ENCODE results near the gene TFCP2L1. TPM values are rescaled to one million over a fixed set of nuclear protein-coding genes. Genes with fewer than 3 reads are reported as not detected.

Gene TFCP2L1
- total and polyA plus RNA-seq, 8 donors = 2.0 to 7.7 (median 4.5) TPM

DNA sequence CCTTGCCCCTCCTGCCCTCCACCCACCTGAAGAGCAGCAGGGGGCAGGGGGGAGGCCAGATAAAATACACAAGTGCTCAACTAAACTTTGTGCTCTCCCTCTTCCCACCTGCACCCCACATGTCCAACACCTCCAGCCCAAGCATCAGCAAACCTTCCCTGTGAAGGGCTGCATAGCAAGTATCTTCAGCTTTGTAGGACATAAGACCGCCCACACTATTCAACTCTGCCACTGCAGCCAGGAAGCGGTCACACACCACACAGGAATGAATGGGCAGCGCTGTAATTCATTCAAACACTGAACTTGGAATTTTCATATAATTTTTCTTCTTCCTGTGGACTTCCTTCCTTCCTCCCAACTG lies 27.5 kb downstream of the TFCP2L1 start:
- Histone ChIP-seq H3K9me3 (no peaks in the 10 kb centered on the region), H3K27ac (no peak overlapping the region), H3K4me3 (no peak overlapping the region), H3K27me3 (no peaks in the 10 kb centered on the region), H3K36me3 (no peaks in the 10 kb centered on the region), H3K4me1 (peaks cover 0 to 3% (median 0%) of the 10 kb centered on the region in 3 donors)
- DNase-seq (no peak), FAIRE-seq (no peak), ATAC-seq (no peak)
- TF ChIP-seq, protein P1, sequence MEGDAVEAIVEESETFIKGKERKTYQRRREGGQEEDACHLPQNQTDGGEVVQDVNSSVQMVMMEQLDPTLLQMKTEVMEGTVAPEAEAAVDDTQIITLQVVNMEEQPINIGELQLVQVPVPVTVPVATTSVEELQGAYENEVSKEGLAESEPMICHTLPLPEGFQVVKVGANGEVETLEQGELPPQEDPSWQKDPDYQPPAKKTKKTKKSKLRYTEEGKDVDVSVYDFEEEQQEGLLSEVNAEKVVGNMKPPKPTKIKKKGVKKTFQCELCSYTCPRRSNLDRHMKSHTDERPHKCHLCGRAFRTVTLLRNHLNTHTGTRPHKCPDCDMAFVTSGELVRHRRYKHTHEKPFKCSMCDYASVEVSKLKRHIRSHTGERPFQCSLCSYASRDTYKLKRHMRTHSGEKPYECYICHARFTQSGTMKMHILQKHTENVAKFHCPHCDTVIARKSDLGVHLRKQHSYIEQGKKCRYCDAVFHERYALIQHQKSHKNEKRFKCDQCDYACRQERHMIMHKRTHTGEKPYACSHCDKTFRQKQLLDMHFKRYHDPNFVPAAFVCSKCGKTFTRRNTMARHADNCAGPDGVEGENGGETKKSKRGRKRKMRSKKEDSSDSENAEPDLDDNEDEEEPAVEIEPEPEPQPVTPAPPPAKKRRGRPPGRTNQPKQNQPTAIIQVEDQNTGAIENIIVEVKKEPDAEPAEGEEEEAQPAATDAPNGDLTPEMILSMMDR (IDR thresholded peaks at IDR 0.05) = no peak
- intact Hi-C loops (cut with DNase I) = no loop called here
- WGBS, 2 donors = 90 to 93% methylated on average over 3 of the region's 3 CpGs

DNA sequence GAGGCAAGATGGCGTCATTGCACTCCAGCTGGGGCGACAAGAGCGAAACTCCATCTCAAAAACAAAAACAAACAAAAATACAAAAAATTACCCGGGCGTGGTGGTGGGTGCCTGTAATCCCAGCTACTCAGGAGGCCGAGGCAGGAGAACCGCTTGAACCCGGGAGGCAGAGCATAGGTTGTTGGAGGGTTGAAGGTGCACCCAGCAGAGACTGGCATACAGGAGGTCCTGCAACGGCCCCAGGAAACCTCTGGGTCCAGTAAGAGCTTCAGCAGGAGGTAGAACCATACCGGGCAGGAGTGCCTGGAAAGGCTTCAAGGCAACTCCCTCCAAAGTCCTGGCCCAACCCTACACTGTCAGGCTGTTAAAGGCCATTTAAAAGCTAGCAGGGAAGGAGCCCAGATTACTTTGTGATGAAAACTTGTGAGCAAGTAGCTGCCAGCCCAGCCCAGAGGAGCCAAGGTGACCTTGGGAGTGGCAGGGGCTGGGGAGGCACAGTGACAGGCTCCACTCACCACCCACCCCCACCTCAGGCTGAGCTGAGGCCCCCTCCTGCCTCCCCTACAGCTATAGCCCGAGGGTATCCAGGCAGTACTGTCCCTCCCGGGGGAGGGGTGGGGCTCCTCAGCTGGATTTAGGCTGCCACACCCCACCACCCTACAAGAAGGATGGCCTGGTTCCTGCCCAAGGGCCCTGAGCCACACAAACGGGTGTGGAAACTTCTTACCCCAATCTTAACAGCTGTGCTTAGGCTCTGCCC lies 28.1 kb downstream of the TFCP2L1 start:
- TF ChIP-seq, protein P1 (IDR thresholded peaks at IDR 0.05) = no peak
- FAIRE-seq (no peak), DNase-seq (no peak), ATAC-seq (no peak)
- H3K27me3 ChIP-seq = no peaks in the 10 kb centered on the region
- H3K4me1 ChIP-seq = peaks cover 0 to 3% (median 0%) of the 10 kb centered on the region in 3 donors
- H3K36me3 ChIP-seq = no peaks in the 10 kb centered on the region
- H3K9me3 ChIP-seq = no peaks in the 10 kb centered on the region
- no peak overlapping the region for H3K27ac ChIP-seq
- 88 to 91% methylated on average over 13 of the region's 13 CpGs for WGBS, 2 donors
- intact Hi-C loops (cut with DNase I) = no loop called here
- H3K4me3 ChIP-seq = no peak overlapping the region

DNA sequence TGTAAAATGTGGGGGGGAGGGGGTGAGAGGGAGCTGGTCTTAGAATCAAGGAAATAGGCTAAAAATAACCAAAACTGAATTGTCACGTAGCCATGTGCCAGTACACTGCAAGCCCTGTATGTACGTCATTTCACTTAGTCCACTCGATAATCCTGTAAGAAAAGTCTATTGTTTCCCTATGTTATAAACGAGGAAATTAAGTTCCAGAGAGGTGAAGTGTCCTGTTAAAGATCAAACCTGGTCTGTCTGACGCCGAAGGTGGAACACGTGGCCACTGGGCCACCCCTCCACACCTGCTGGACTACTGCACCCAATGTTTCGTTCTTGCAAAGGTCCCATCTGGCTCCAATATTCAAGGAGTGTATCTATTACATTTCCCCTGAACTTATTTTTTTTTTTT lies 29.6 kb downstream of the TFCP2L1 start:
- Histone ChIP-seq H3K27ac (peak overlapping the region in 2 of 4 donors; percentile 28 to 69), H3K36me3 (no peaks in the 10 kb centered on the region), H3K27me3 (no peaks in the 10 kb centered on the region), H3K9me3 (no peaks in the 10 kb centered on the region), H3K4me3 (no peak overlapping the region), H3K4me1 (peaks cover 0 to under 1% (median 0%) of the 10 kb centered on the region in 3 donors)
- peak; percentile 20 for FAIRE-seq
- intact Hi-C loops (cut with DNase I) = no loop called here
- peak; percentile 56 to 89 (median 80) for ATAC-seq
- 55 to 62% methylated on average over 8 of the region's 8 CpGs for WGBS, 2 donors
- DNase-seq = peak in 2 of 6 donors; percentile 27 to 32
- TF ChIP-seq, protein P1 (IDR thresholded peaks at IDR 0.05) = no peak

DNA sequence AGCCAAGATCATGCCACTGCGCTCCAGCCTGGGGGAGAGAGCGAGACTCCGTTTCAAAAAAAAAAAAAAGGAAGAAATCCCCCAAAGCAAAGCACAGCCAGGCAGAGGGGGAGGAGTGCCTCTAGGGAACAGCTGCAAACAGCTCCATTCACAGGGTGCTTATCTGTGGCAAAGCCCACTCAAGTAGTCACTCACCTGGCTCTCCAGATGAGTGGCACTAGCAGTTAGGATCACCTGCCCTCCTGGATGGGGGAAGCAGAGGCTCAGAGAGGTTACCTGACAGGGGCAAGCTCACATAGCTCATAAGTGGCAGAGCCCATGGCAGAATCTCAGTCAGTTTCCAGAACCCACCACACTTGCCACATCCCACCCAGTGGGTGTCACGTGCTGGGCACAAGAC lies 30.3 kb downstream of the TFCP2L1 start:
- Histone ChIP-seq H3K4me1 (no peaks in the 10 kb centered on the region), H3K27ac (peak overlapping the region in 2 of 4 donors; percentile 28 to 69), H3K9me3 (no peaks in the 10 kb centered on the region), H3K36me3 (no peaks in the 10 kb centered on the region), H3K27me3 (no peaks in the 10 kb centered on the region), H3K4me3 (no peak overlapping the region)
- TF ChIP-seq, protein P1 (IDR thresholded peaks at IDR 0.05) = no peak
- FAIRE-seq (no peak), DNase-seq (peak in 1 of 6 donors; percentile 21), ATAC-seq (peak in 3 of 4 donors; percentile 10 to 33 (median 18))
- WGBS, 2 donors = 85 to 86% methylated on average over 4 of the region's 4 CpGs
- intact Hi-C loops (cut with DNase I) = no loop called here

DNA sequence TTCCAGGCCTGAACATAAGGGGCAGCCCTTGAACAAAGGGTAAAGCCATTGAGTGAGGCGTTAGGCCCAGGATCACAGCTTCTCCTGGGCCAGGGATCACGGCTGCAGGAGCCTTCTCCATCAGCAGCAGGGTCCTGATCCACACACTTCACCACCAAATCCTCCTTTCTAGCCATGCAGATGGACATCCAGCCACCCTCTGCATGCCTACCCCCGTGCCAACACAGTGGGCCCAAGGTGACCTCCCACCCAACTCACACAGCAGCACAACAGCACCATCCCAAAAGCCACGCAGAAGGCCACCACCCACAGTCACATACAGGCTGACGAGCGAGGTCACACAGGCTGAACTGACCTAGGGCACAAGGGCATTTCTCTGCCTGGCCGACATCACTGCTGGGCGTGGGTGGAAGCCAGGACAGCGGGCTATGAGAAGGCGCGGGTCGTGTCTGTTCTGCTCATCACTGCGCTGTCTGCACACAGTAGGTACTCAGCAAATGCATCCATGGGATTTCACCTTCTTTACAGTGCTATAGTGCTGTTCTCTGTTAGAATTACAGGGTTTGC lies 31.2 kb downstream of the TFCP2L1 start:
- TF ChIP-seq, protein P1 (IDR thresholded peaks at IDR 0.05) = no peak
- 94 to 96% methylated on average over 13 of the region's 13 CpGs for WGBS, 2 donors
- DNase-seq (peak in 1 of 6 donors; percentile 21), FAIRE-seq (no peak), ATAC-seq (no peak)
- intact Hi-C loops (cut with DNase I) = no loop called here
- no peaks in the 10 kb centered on the region for H3K27me3 ChIP-seq
- H3K27ac ChIP-seq = no peak overlapping the region
- no peak overlapping the region for H3K4me3 ChIP-seq
- no peaks in the 10 kb centered on the region for H3K36me3 ChIP-seq
- no peaks in the 10 kb centered on the region for H3K4me1 ChIP-seq
- no peaks in the 10 kb centered on the region for H3K9me3 ChIP-seq

Data from pancreas (tissue), 10 donors.